Stimulated activated CD8-positive, alpha-beta memory T cell treated with anti-CD3 and anti-CD28 coated beads, Interleukin-7, amount 100 ng/mL, for 1 hour (primary cell): ENCODE measurements around the gene ABLIM1.

Experiments used
- DNase-seq, 2 donors: peaks; one replicate each; pipeline ENCODE4 v3.0.0-alpha.2; 2020; ENCODE audit warnings: low read depth in 2 of 2

ABLIM1 gene

GRCh38 chr10:114391599-114391998, 266.5 kb downstream of the ABLIM1 start:
- DNase-seq = no peak

GRCh38 chr10:114389426-114389825, 268.6 kb downstream of the ABLIM1 start:
- DNase-seq = no peak

GRCh38 chr10:114388275-114388674, 269.8 kb downstream of the ABLIM1 start:
- no peak for DNase-seq

GRCh38 chr10:114387784-114388183, 270.3 kb downstream of the ABLIM1 start:
- DNase-seq = no peak

GRCh38 chr10:114386452-114386851, 271.6 kb downstream of the ABLIM1 start:
- no peak for DNase-seq

- no peak for DNase-seq
Measured at GRCh38 chr10:114385557-114385956, 272.5 kb downstream of the ABLIM1 start.

GRCh38 chr10:114384601-114385000, 273.5 kb downstream of the ABLIM1 start:
- DNase-seq = no peak

GRCh38 chr10:114384181-114384580, 273.9 kb downstream of the ABLIM1 start:
- DNase-seq = no peak
